ENCODE results near the gene ARHGAP26.

ARHGAP26 gene

GRCh38 chr5:143275512-143276363 lies 505.6 kb downstream of the ARHGAP26 start:
- no peak for DNase-seq

- no peak for DNase-seq
These were observed 507.4 kb downstream of the ARHGAP26 start for GRCh38 chr5:143277536-143277935.
